Breast epithelium (tissue), 3 donors: ENCODE results near the gene TMEM131.

Source experiments
- POLR2A ChIP-seq: fragments of 450-650 bp; IDR thresholded peaks from one replicate; pipeline ENCODE4 v1.6.1; 2016; ENCODE audit warnings: antibody characterized with exemption, mild to moderate bottlenecking, moderate library complexity
- TF ChIP-seq, protein P1 (sequence below), 3 donors: fragments of 450-650 bp; IDR thresholded peaks; one replicate each; pipeline ENCODE4 v1.5.1; 2016 to 2017; ENCODE audit warnings: antibody characterized with exemption in 3 of 3, mild to moderate bottlenecking in 3 of 3, moderate library complexity in 3 of 3

GRCh38 chr2:98032086-98032485, 36.3 kb upstream of the TMEM131 start:
- no peak for TF ChIP-seq POLR2A
- TF ChIP-seq, protein P1, sequence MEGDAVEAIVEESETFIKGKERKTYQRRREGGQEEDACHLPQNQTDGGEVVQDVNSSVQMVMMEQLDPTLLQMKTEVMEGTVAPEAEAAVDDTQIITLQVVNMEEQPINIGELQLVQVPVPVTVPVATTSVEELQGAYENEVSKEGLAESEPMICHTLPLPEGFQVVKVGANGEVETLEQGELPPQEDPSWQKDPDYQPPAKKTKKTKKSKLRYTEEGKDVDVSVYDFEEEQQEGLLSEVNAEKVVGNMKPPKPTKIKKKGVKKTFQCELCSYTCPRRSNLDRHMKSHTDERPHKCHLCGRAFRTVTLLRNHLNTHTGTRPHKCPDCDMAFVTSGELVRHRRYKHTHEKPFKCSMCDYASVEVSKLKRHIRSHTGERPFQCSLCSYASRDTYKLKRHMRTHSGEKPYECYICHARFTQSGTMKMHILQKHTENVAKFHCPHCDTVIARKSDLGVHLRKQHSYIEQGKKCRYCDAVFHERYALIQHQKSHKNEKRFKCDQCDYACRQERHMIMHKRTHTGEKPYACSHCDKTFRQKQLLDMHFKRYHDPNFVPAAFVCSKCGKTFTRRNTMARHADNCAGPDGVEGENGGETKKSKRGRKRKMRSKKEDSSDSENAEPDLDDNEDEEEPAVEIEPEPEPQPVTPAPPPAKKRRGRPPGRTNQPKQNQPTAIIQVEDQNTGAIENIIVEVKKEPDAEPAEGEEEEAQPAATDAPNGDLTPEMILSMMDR (IDR thresholded peaks at IDR 0.05) = no peak
